ENCODE data around the gene NES.
A peak's percentile ranks its signal among the peaks of the same experiment; 100 is the strongest.

The NES gene

GRCh38 chr1:156675210-156676113, 1.7 kb downstream of the NES start (continued):
- no peak for TF ChIP-seq OSR2 (tag by site-specific recombination; IDR thresholded peaks at IDR 0.05)
- no peak for TF ChIP-seq ZNF24 (tag by site-specific recombination; IDR thresholded peaks at IDR 0.05)
- no peak for TF ChIP-seq ZNF112 (tag by site-specific recombination; IDR thresholded peaks at IDR 0.05)
- TF ChIP-seq ZNF292 (tag by site-specific recombination; IDR thresholded peaks at IDR 0.05; ENCODE audit: borderline replicate concordance, low read depth) = no peak

GRCh38 chr1:156673387-156674121, 3.7 kb downstream of the NES start:
- Histone ChIP-seq H3K27ac (ENCODE audit: extremely low read depth, low read depth, low read length) (no peak overlapping the region), H3K36me3 (ENCODE audit: control insufficient read depth in 2 of 2, insufficient read depth in 1 of 2, low read length in 2 of 2) (peaks cover 0 to 16% of the 10 kb centered on the region in 2 experiments; a peak in 1 of 3 replicates), H3K9me3 (ENCODE audit: control insufficient read depth, insufficient read depth, low read depth, low read length) (no peaks in the 10 kb centered on the region), H3K4me1 (ENCODE audit: control insufficient read depth, insufficient read depth, low read length) (no peaks in the 10 kb centered on the region), H3K4me3 (ENCODE audit: low read depth, low read length) (no peak overlapping the region)
- CTCF ChIA-PET = interaction anchor here (0.6 to 21.1 kb wide), 7 partner anchors 12 to 91 kb away, joined by 3 to 564 read pairs (median 9); no protein-coding TSS in a partner anchor
- POLR2A ChIA-PET = interaction anchor here (1.1 to 1.7 kb wide), 2 partner anchors 9 to 12 kb away, joined by 4 to 7 read pairs; no protein-coding TSS in a partner anchor
- TF ChIP-seq ZIC2 (tag by site-specific recombination; IDR thresholded peaks at IDR 0.05) (peak; percentile 65), ZBTB49 (tag by site-specific recombination; IDR thresholded peaks at IDR 0.05; ENCODE audit: low read depth) (no peak), PRDM10 (tag by site-specific recombination; IDR thresholded peaks at IDR 0.05) (peak; percentile 53), ZBTB17 (tag by site-specific recombination; IDR thresholded peaks at IDR 0.05) (peak; percentile 68), GFI1B (tag by site-specific recombination; IDR thresholded peaks at IDR 0.05) (no peak), ZNF398 (tag by site-specific recombination; IDR thresholded peaks at IDR 0.05) (peak; percentile 76), OVOL3 (tag by site-specific recombination; IDR thresholded peaks at IDR 0.05) (no peak), ZNF692 (tag by site-specific recombination; IDR thresholded peaks at IDR 0.05) (0 out of 2 replicates have a peak, but pooled peaks have one; percentile 55), KLF17 (tag by site-specific recombination; IDR thresholded peaks at IDR 0.05) (peak; percentile 44; the same call in 1 of the 2 replicates), ZNF266 (tag by site-specific recombination; IDR thresholded peaks at IDR 0.05; ENCODE audit: low read depth) (no peak), ZNF341 (tag by site-specific recombination; IDR thresholded peaks at IDR 0.05; ENCODE audit: low read depth) (no peak), GLIS2 (tag by site-specific recombination; IDR thresholded peaks at IDR 0.05) (peak; percentile 71), SP7 (tag by site-specific recombination; IDR thresholded peaks at IDR 0.05) (0 out of 2 replicates have a peak, but pooled peaks have one; percentile 31), EGR2 (tag by site-specific recombination; IDR thresholded peaks at IDR 0.05; ENCODE audit: low read depth) (peak; percentile 99), ZNF132 (tag by site-specific recombination; IDR thresholded peaks at IDR 0.05; ENCODE audit: borderline replicate concordance) (no peak), SETDB1 (IDR thresholded peaks at IDR 0.05; ENCODE audit: insufficient read length, low read length) (no peak), SCRT2 (tag by site-specific recombination; IDR thresholded peaks at IDR 0.05) (no peak), ZFP69B (tag by site-specific recombination; IDR thresholded peaks at IDR 0.05) (peak; percentile 68; the same call in 1 of the 2 replicates)

All from HEK293 (cell line).